H1 (cell line): Measurements from ENCODE around the gene SPEM3. TPM values are rescaled to one million over a fixed set of nuclear protein-coding genes. Genes with fewer than 3 reads are reported as not detected.

Experiments used
- CTCF ChIA-PET: fragments of 300-600 bp; sonication (Branson Sonifier 250); formaldehyde crosslinking; loops from one replicate; lab custom pipeline; 2021; ENCODE audit not compliant: partially characterized antibody; lab: Charles Lee
- POLR2A ChIA-PET: fragments of 300-600 bp; sonication (Branson Sonifier 250); formaldehyde crosslinking; loops from one replicate; lab custom pipeline; 2021; ENCODE audit warnings: inconsistent platforms; ENCODE audit not compliant: partially characterized antibody; lab: Charles Lee
- DNase-seq, 2 experiments: peaks; one replicate each; pipeline versions ENCODE4 v3.0.0 to v3.0.0-alpha.2; 2010 to 2022; ENCODE audit warnings: low spot score in 2 of 2, low read depth in 1 of 2, mixed read lengths in 1 of 2
- FAIRE-seq: peaks from 2 replicates; lab custom pipeline; 2011; peaks lifted over from hg19 to GRCh38; lab: Jason Lieb, UNC
- H2AFZ ChIP-seq: 2 replicates; pipeline ENCODE4 v1.8.1; 2012; ENCODE audit warnings: low read length, inconsistent platforms
- H2AK5ac ChIP-seq: 2 replicates; pipeline ENCODE4 v1.6.1; 2013; ENCODE audit warnings: low read depth, low read length
- H2BK120ac ChIP-seq: replicated peaks from 2 replicates; pipeline ENCODE3; 2013; ENCODE audit warnings: low read depth, low read length, inconsistent platforms
- H2BK12ac ChIP-seq: 2 replicates; pipeline ENCODE4 v1.6.1; 2013; ENCODE audit warnings: low read depth, low read length
- H2BK15ac ChIP-seq: 2 replicates; pipeline ENCODE4 v1.6.1; 2013; ENCODE audit warnings: low read length
- H2BK20ac ChIP-seq: 2 replicates; pipeline ENCODE4 v1.6.1; 2013; ENCODE audit warnings: low read length
- H2BK5ac ChIP-seq: 2 replicates; pipeline ENCODE4 v1.6.1; 2013; ENCODE audit warnings: low read depth, low read length
- H3K14ac ChIP-seq: 2 replicates; pipeline ENCODE4 v1.6.1; 2013; ENCODE audit warnings: inconsistent platforms; ENCODE audit not compliant: insufficient read length
- H3K18ac ChIP-seq: 2 replicates; pipeline ENCODE4 v1.6.1; 2013; ENCODE audit warnings: low read length; ENCODE audit errors: extremely low read depth
- H3K23ac ChIP-seq: 2 replicates; pipeline ENCODE4 v1.6.1; 2013; ENCODE audit warnings: inconsistent platforms; ENCODE audit not compliant: insufficient read length
- H3K23me2 ChIP-seq: 2 replicates; pipeline ENCODE4 v1.6.1; 2013; ENCODE audit warnings: low read depth, low read length
- H3K27ac ChIP-seq: 2 replicates; pipeline ENCODE4 v1.6.1; 2011; ENCODE audit warnings: low read depth, low read length, inconsistent platforms
- H3K27me3 ChIP-seq, 4 experiments: replicated peaks in 1 of 4; 1 replicate in 1 of 4; 2 replicates in 3 of 4; pipeline versions ENCODE4 v1.6.1 to v1.8.1; 2011 to 2013; ENCODE audit warnings: low read length in 3 of 4, mild to moderate bottlenecking in 3 of 4, inconsistent platforms in 2 of 4, mixed read lengths in 2 of 4, moderate library complexity in 1 of 4; ENCODE audit not compliant: control insufficient read depth in 3 of 4, insufficient read depth in 3 of 4; ENCODE audit errors: extremely low read depth in 1 of 4
- H3K36me3 ChIP-seq, 4 experiments: 2 replicates each; pipeline versions ENCODE4 v1.6.1 to v1.8.1; 2011 to 2013; ENCODE audit warnings: mild to moderate bottlenecking in 4 of 4, low read length in 3 of 4, moderate library complexity in 2 of 4, control low read depth in 1 of 4, inconsistent platforms in 1 of 4; ENCODE audit not compliant: insufficient read depth in 4 of 4, control insufficient read depth in 2 of 4
- H3K4ac ChIP-seq: replicated peaks from 2 replicates; pipeline ENCODE3; 2013; ENCODE audit warnings: low read length, low read depth, mixed read lengths, inconsistent platforms; ENCODE audit not compliant: insufficient read length
- H3K4me1 ChIP-seq, 4 experiments: replicated peaks in 1 of 4; 1 replicate in 1 of 4; 2 replicates in 3 of 4; pipeline versions ENCODE4 v1.6.1 to v1.8.1; 2011 to 2013; ENCODE audit warnings: low read length in 3 of 4, inconsistent platforms in 2 of 4, mixed read lengths in 1 of 4; ENCODE audit not compliant: insufficient read depth in 4 of 4, control insufficient read depth in 3 of 4
- H3K4me2 ChIP-seq, 2 experiments: 2 replicates each; pipeline versions ENCODE4 v1.6.1 to v1.8.1; 2011 to 2013; ENCODE audit warnings: low read depth in 2 of 2, low read length in 2 of 2, control low read depth in 1 of 2, inconsistent platforms in 1 of 2, mild to moderate bottlenecking in 1 of 2; ENCODE audit not compliant: insufficient read depth in 1 of 2
- H3K4me3 ChIP-seq, 4 experiments: fragments of 200-600, 300-600 bp in 1 of 4; sonication (generic), shearing (Covaris generic), sonication (Bioruptor Twin) in 1 of 4; 2 replicates each; pipeline versions ENCODE4 v1.5.1 to v1.8.1; 2011 to 2016; ENCODE audit warnings: low read length in 4 of 4, low read depth in 3 of 4, control low read depth in 2 of 4, inconsistent platforms in 2 of 4, mild to moderate bottlenecking in 2 of 4, mixed read lengths in 1 of 4, moderate library complexity in 1 of 4; ENCODE audit not compliant: insufficient read depth in 2 of 4; ENCODE audit errors: extremely low read depth in 1 of 4
- H3K56ac ChIP-seq: replicated peaks from 2 replicates; pipeline ENCODE3; 2013; ENCODE audit warnings: low read depth, mild to moderate bottlenecking, mixed read lengths, low read length, inconsistent platforms; ENCODE audit not compliant: insufficient read length
- H3K79me1 ChIP-seq: 2 replicates; pipeline ENCODE4 v1.6.1; 2013; ENCODE audit warnings: low read depth, low read length, control low read depth
- H3K79me2 ChIP-seq, 2 experiments: 2 replicates each; pipeline versions ENCODE4 v1.6.1 to v1.8.1; 2012 to 2013; ENCODE audit warnings: low read length in 2 of 2, mild to moderate bottlenecking in 2 of 2, inconsistent platforms in 1 of 2; ENCODE audit not compliant: insufficient read depth in 2 of 2, control insufficient read depth in 1 of 2
- H3K9ac ChIP-seq, 4 experiments: replicated peaks in 1 of 4; 1 replicate in 1 of 4; 2 replicates in 3 of 4; pipeline versions ENCODE4 v1.6.1 to v1.8.1; 2011 to 2013; ENCODE audit warnings: low read depth in 3 of 4, low read length in 3 of 4, control low read depth in 2 of 4, mild to moderate bottlenecking in 2 of 4, moderate library complexity in 2 of 4, inconsistent platforms in 1 of 4; ENCODE audit errors: extremely low read depth in 1 of 4
- H3K9me3 ChIP-seq, 2 experiments: 2 replicates each; pipeline versions ENCODE4 v1.6.1 to v1.8.1; 2012 to 2013; ENCODE audit warnings: mild to moderate bottlenecking in 2 of 2, moderate library complexity in 2 of 2, control low read depth in 1 of 2, inconsistent platforms in 1 of 2, low read depth in 1 of 2, low read length in 1 of 2, mixed read lengths in 1 of 2; ENCODE audit not compliant: insufficient read depth in 2 of 2
- H4K20me1 ChIP-seq, 2 experiments: replicated peaks in 1 of 2; 2 replicates each; pipeline versions ENCODE3 to v1.8.1; 2011 to 2013; ENCODE audit warnings: inconsistent platforms in 2 of 2, low read length in 2 of 2, mild to moderate bottlenecking in 1 of 2; ENCODE audit not compliant: insufficient read depth in 2 of 2, control insufficient read depth in 1 of 2
- H4K5ac ChIP-seq: 2 replicates; pipeline ENCODE4 v1.6.1; 2013; ENCODE audit warnings: low read length, low read depth, mixed read lengths, inconsistent platforms; ENCODE audit not compliant: insufficient read length
- H4K8ac ChIP-seq: 2 replicates; pipeline ENCODE4 v1.8.0; 2013; ENCODE audit warnings: mild to moderate bottlenecking, moderate library complexity, low read length, inconsistent platforms; ENCODE audit not compliant: insufficient read depth; ENCODE audit errors: extremely low read depth
- H4K91ac ChIP-seq: replicated peaks from 2 replicates; pipeline ENCODE3; 2013; ENCODE audit warnings: low read length, mixed read lengths, inconsistent platforms; ENCODE audit not compliant: insufficient read length
- CBX5 ChIP-seq: fragments of 300-800, 300-1000 bp; sonication (generic); IDR thresholded peaks from 2 replicates; pipeline ENCODE4 v1.7.1; 2016; ENCODE audit warnings: antibody characterized with exemption, low read length, low read depth
- KDM1A ChIP-seq: fragments of 200-600, 300-600 bp; sonication (generic); IDR thresholded peaks from 2 replicates; pipeline ENCODE4 v1.7.1; 2016; ENCODE audit warnings: mild to moderate bottlenecking, low read length, borderline replicate concordance
- NANOG ChIP-seq: IDR thresholded peaks from 2 replicates; pipeline ENCODE4 v1.6.1; 2011; ENCODE audit warnings: low read length, low read depth, mild to moderate bottlenecking, inconsistent platforms; ENCODE audit not compliant: insufficient read depth, poor library complexity, severe bottlenecking
- PHF8 ChIP-seq: fragments of 200-600 bp; sonication (generic); conservative IDR thresholded peaks from 2 replicates; pipeline ENCODE4 v1.7.1; 2012; ENCODE audit warnings: low read depth, mild to moderate bottlenecking, inconsistent platforms, low read length, moderate library complexity
- RBBP5 ChIP-seq: IDR thresholded peaks from 2 replicates; pipeline ENCODE4 v1.7.1; 2012; ENCODE audit warnings: low read depth, mild to moderate bottlenecking, inconsistent platforms, low read length, moderate library complexity, borderline replicate concordance
- SIRT6 ChIP-seq: IDR thresholded peaks from one replicate; pipeline ENCODE4 v1.7.1; 2012; ENCODE audit warnings: low read length, inconsistent platforms
- TAF1 ChIP-seq: IDR thresholded peaks from 2 replicates; pipeline ENCODE4 v1.6.1; 2011; ENCODE audit warnings: mild to moderate bottlenecking, low read depth, low read length
- TAF7 ChIP-seq: optimal IDR thresholded peaks from 2 replicates; pipeline ENCODE3; 2011; ENCODE audit warnings: low read depth, mild to moderate bottlenecking, inconsistent platforms, low read length, moderate library complexity, borderline replicate concordance
- YY1 ChIP-seq: IDR thresholded peaks from 2 replicates; pipeline ENCODE4 v1.6.1; 2011; ENCODE audit warnings: low read depth, mild to moderate bottlenecking, low read length
- WGBS, 2 experiments: shearing (Covaris generic) in 1 of 2; methylation state at CpG; one replicate each; pipeline versions ENCODE4 v1.1.6 to v1.1.7; 2013 to 2015; ENCODE audit warnings: low lambda C conversion rate in 2 of 2, mixed read lengths in 2 of 2, inconsistent platforms in 1 of 2, low coverage in 1 of 2, missing lambda C conversion rate in 1 of 2; ENCODE audit not compliant: insufficient replicate concordance in 2 of 2, insufficient coverage in 1 of 2, insufficient read length in 1 of 2; ENCODE audit errors: extremely low coverage in 1 of 2, missing lambda C conversion rate in 1 of 2; 5-methylcytosine and 5-hydroxymethylcytosine counted together
- polyA plus RNA-seq, 7 experiments: library from polyadenylated mRNA; depleted of rRNA in 3 of 7; stranded (reverse) in 5 of 7; unstranded in 2 of 7; fragments of >200 nt in 5 of 7; fragments of 200-250 nt in 2 of 7; gene quantifications; 1 replicate in 5 of 7; 2 replicates in 1 of 7; 4 replicates in 1 of 7; pipeline versions ENCODE4 v1.2.1 to v1.2.3, GENCODE V29; 2011 to 2013; ENCODE audit warnings: missing spikeins in 2 of 7, mixed read lengths in 2 of 7
- total RNA-seq: library from RNA; stranded (reverse); fragmentation: NEBNext Ultra II Directional; extraction: Animal tissue kit (Norgen Biotek cat#: 25700); gene quantifications from 2 replicates; pipeline ENCODE4 v1.2.1, GENCODE V29; 2021
- TF ChIP-seq, protein P1 (sequence below): IDR thresholded peaks from 2 replicates; pipeline ENCODE4 v1.6.1; 2012; ENCODE audit warnings: inconsistent platforms

Gene SPEM3
- total and polyA plus RNA-seq, 2 of the 8 experiments (the other 6 are each of a cell fraction or from before 2014, with no cell fraction given), result 0.02 TPM; not detected in 1

DNA sequence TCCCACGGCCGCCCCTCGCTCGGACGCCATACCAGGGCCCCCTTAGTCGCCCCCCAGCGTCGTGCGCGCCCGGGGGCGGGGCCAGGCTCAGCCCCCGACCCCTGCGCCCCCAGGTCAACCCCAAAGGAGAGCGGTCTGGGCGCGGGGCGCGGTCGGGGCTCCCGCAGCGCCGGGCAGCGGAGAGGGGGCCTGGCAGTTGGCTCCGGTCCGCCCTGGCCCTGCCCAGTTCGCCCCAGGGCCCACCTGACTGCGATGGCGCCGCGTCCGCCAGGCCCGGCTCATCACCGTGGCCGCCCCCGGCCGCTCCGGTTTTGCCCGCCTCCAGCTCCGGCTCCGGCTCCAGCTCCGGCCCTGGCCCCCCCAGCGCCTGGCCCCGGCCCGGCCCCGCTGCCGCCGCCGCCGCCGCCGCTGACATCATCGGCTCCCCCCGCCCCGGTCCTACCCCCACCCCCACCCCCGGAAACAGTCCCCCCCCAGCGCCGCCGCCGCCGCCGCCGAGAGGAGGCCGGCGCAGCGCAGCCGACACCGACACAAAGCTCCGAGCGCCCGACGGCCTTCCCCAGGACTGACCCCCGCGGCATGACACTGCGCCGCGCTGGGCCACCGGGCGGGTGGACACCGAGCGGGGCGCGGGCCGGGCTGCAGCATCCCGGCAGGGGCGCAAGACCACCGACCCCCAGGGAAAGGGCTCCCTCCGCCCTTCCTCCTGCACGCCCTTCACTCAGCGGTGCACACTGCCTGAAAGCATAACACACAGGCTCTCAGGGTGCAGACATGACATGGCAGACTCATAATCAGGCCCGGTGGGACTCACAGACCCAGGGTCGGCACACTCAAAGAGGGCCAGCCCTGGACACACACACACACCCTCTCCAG, 50.8 kb downstream of the SPEM3 start, which contains the start of gene ZBTB4:
ZBTB4 (minus strand) TSS at position 419 of the 876 bp plus-strand sequence. CDS start 12,830 bp downstream, outside the sequence.
- Histone ChIP-seq H3K4ac (peak within 1 kb of the TSS; percentile 95), H3K79me1 (peaks cover 12% of the 10 kb centered on the region), H3K27ac (peak within 1 kb of the TSS; percentile 56), H2BK12ac (peak within 1 kb of the TSS; percentile 82), H2AK5ac (peak within 1 kb of the TSS; percentile 30; the same call in 1 of the 2 replicates), H3K79me2 (peaks cover 0 to 31% of the 10 kb centered on the region in 2 experiments; a peak in 2 of 4 replicates), H2BK120ac (peak within 1 kb of the TSS; percentile 75), H3K56ac (peak within 1 kb of the TSS; percentile 90), H3K4me1 (peaks cover 2 to 28% (median 21%) of the 10 kb centered on the region in 4 experiments), H3K23me2 (peaks cover 22% of the 10 kb centered on the region), H2BK20ac (peak within 1 kb of the TSS; percentile 15; the same call in 1 of the 2 replicates), H3K4me3 (peak within 1 kb of the TSS; percentile 49 to 94 (median 76)), H3K9me3 (no peaks in the 10 kb centered on the region), H4K5ac (peak within 1 kb of the TSS; percentile 51), H3K14ac (no peak within 1 kb of the TSS), H2BK5ac (peak within 1 kb of the TSS; percentile 66; the same call in 1 of the 2 replicates), H3K36me3 (no peaks in the 10 kb centered on the region), H3K18ac (peak within 1 kb of the TSS; percentile 72), H4K20me1 (peaks cover 0 to 5% of the 10 kb centered on the region in 2 experiments), H2BK15ac (peak within 1 kb of the TSS; percentile 55), H3K4me2 (peak within 1 kb of the TSS; percentile 97 to 99), H4K91ac (peak within 1 kb of the TSS; percentile 83), H3K23ac (no peak within 1 kb of the TSS), H4K8ac (peak within 1 kb of the TSS; percentile 96), H3K9ac (peak within 1 kb of the TSS; percentile 67 to 85 (median 78)), H2AFZ (0 out of 2 replicates have a peak within 1 kb of the TSS, but pooled peaks have one; percentile 18), H3K27me3 (no peaks in the 10 kb centered on the region; a peak in 1 of 7 replicates)
- WGBS, 2 experiments, result 2% methylated on average over 26 of the region's 92 CpGs; no CpG with 5 or more reads in 1 of the 2 experiments
- ChIA-PET POLR2A (interaction anchor here (0.5 to 14.3 kb wide), 16 partner anchors 13 to 269 kb away, joined by 3 to 339 read pairs (median 4); partner anchors contain the start of genes CHRNB1, FGF11, TMEM102 and TMEM256), CTCF (interaction anchor here (0.9 to 2.4 kb wide), 7 partner anchors 18 to 123 kb away, joined by 3 to 10 read pairs (median 4); no protein-coding TSS in a partner anchor)
- FAIRE-seq (no peak), DNase-seq (peak in 1 of 2 experiments; percentile 69)
- TF ChIP-seq CBX5 (no peak), YY1 (peak; percentile 29; the same call in 1 of the 2 replicates), TAF7 (peak; percentile 26), TAF1 (peak; percentile 58), RBBP5 (0 out of 2 replicates have a peak, but pooled peaks have one; percentile 22), KDM1A (no peak), PHF8 (peak; percentile 44; the same call in 1 of the 2 replicates), NANOG (no peak), SIRT6 (no peak)
- TF ChIP-seq, protein P1, sequence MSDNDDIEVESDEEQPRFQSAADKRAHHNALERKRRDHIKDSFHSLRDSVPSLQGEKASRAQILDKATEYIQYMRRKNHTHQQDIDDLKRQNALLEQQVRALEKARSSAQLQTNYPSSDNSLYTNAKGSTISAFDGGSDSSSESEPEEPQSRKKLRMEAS, result no peak
